ENCODE measurements around the gene HSPBP1. TPM values are rescaled to one million over a fixed set of nuclear protein-coding genes. Genes with fewer than 3 reads are reported as not detected.
A peak's percentile ranks its signal among the peaks of the same experiment; 100 is the strongest.

Gene HSPBP1
- total and polyA plus RNA-seq, 2 donors from 2014 or later = 37.6 to 55.9 TPM

- H3K4me1 ChIP-seq (ENCODE audit: control insufficient read depth in 2 of 3, insufficient read depth in 2 of 3, low read depth in 1 of 3, low read length in 3 of 3) = peaks cover 2 to 36% (median 18%) of the 10 kb centered on the region in 3 donors
- peak overlapping the region; percentile 39 to 79 (median 73) for H3K4me3 ChIP-seq (ENCODE audit: low read length in 3 of 3)
- intact Hi-C loops (cut with DNase I) = no loop called here
- H3K9me3 ChIP-seq (ENCODE audit: control insufficient read depth in 2 of 3, insufficient read depth in 1 of 3, low read length in 3 of 3) = no peaks in the 10 kb centered on the region
- H3K27me3 ChIP-seq (ENCODE audit: control insufficient read depth, insufficient read depth, low read length) = no peaks in the 10 kb centered on the region
- TF ChIP-seq, protein P1, sequence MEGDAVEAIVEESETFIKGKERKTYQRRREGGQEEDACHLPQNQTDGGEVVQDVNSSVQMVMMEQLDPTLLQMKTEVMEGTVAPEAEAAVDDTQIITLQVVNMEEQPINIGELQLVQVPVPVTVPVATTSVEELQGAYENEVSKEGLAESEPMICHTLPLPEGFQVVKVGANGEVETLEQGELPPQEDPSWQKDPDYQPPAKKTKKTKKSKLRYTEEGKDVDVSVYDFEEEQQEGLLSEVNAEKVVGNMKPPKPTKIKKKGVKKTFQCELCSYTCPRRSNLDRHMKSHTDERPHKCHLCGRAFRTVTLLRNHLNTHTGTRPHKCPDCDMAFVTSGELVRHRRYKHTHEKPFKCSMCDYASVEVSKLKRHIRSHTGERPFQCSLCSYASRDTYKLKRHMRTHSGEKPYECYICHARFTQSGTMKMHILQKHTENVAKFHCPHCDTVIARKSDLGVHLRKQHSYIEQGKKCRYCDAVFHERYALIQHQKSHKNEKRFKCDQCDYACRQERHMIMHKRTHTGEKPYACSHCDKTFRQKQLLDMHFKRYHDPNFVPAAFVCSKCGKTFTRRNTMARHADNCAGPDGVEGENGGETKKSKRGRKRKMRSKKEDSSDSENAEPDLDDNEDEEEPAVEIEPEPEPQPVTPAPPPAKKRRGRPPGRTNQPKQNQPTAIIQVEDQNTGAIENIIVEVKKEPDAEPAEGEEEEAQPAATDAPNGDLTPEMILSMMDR (IDR thresholded peaks at IDR 0.05; ENCODE audit: borderline replicate concordance, extremely low read depth, insufficient read depth) = no peak
- DNase-seq (no peak), FAIRE-seq (no peak)
- no peaks in the 10 kb centered on the region for H3K36me3 ChIP-seq (ENCODE audit: control insufficient read depth in 2 of 3, insufficient read depth in 3 of 3, low read length in 3 of 3)
- H3K27ac ChIP-seq (ENCODE audit: low read depth in 2 of 2, low read length in 2 of 2) = no peak overlapping the region
- peak overlapping the region; percentile 18 to 51 (median 38) for H3K9ac ChIP-seq (ENCODE audit: low read length in 3 of 3)
These were observed 23.1 kb downstream of the HSPBP1 start for GRCh38 chr19:55256562-55257460.

- H3K27me3 ChIP-seq (ENCODE audit: control insufficient read depth, insufficient read depth, low read length) = no peaks in the 10 kb centered on the region
- H3K9ac ChIP-seq (ENCODE audit: low read length in 3 of 3) = peak overlapping the region in 2 of 3 donors; percentile 17 to 51
- TF ChIP-seq, protein P1 (IDR thresholded peaks at IDR 0.05; ENCODE audit: borderline replicate concordance, extremely low read depth, insufficient read depth) = no peak
- intact Hi-C loops (cut with DNase I) = no loop called here
- no peak for FAIRE-seq
- no peaks in the 10 kb centered on the region for H3K9me3 ChIP-seq (ENCODE audit: control insufficient read depth in 2 of 3, insufficient read depth in 1 of 3, low read length in 3 of 3)
- no peaks in the 10 kb centered on the region for H3K36me3 ChIP-seq (ENCODE audit: control insufficient read depth in 2 of 3, insufficient read depth in 3 of 3, low read length in 3 of 3)
- no peak overlapping the region for H3K27ac ChIP-seq (ENCODE audit: low read depth in 2 of 2, low read length in 2 of 2)
- peak in 3 of 5 donors; percentile 21 to 78 (median 35) for DNase-seq
- peak overlapping the region in 2 of 3 donors; percentile 23 to 79 for H3K4me3 ChIP-seq (ENCODE audit: low read length in 3 of 3)
- H3K4me1 ChIP-seq (ENCODE audit: control insufficient read depth in 2 of 3, insufficient read depth in 2 of 3, low read depth in 1 of 3, low read length in 3 of 3) = peaks cover 2 to 38% (median 18%) of the 10 kb centered on the region in 3 donors
These were observed 24.1 kb downstream of the HSPBP1 start for GRCh38 chr19:55255618-55256423.

- Histone ChIP-seq H3K27me3 (ENCODE audit: control insufficient read depth, insufficient read depth, low read length) (no peaks in the 10 kb centered on the region), H3K9ac (ENCODE audit: low read length in 3 of 3) (no peak overlapping the region), H3K27ac (ENCODE audit: low read depth in 2 of 2, low read length in 2 of 2) (peak overlapping the region in 1 of 2 donors; percentile 34), H3K4me1 (ENCODE audit: control insufficient read depth in 2 of 3, insufficient read depth in 2 of 3, low read depth in 1 of 3, low read length in 3 of 3) (peaks cover 2 to 37% (median 18%) of the 10 kb centered on the region in 3 donors), H3K9me3 (ENCODE audit: control insufficient read depth in 2 of 3, insufficient read depth in 1 of 3, low read length in 3 of 3) (no peaks in the 10 kb centered on the region), H3K36me3 (ENCODE audit: control insufficient read depth in 2 of 3, insufficient read depth in 3 of 3, low read length in 3 of 3) (no peaks in the 10 kb centered on the region), H3K4me3 (ENCODE audit: low read length in 3 of 3) (no peak overlapping the region)
- TF ChIP-seq, protein P1 (IDR thresholded peaks at IDR 0.05; ENCODE audit: borderline replicate concordance, extremely low read depth, insufficient read depth) = no peak
- intact Hi-C loops (cut with DNase I) = no loop called here
- FAIRE-seq = no peak
- no peak for DNase-seq
These were observed 25.3 kb downstream of the HSPBP1 start for GRCh38 chr19:55254625-55254977.
